Measurements from ENCODE around the gene ZBTB5.

DNA sequence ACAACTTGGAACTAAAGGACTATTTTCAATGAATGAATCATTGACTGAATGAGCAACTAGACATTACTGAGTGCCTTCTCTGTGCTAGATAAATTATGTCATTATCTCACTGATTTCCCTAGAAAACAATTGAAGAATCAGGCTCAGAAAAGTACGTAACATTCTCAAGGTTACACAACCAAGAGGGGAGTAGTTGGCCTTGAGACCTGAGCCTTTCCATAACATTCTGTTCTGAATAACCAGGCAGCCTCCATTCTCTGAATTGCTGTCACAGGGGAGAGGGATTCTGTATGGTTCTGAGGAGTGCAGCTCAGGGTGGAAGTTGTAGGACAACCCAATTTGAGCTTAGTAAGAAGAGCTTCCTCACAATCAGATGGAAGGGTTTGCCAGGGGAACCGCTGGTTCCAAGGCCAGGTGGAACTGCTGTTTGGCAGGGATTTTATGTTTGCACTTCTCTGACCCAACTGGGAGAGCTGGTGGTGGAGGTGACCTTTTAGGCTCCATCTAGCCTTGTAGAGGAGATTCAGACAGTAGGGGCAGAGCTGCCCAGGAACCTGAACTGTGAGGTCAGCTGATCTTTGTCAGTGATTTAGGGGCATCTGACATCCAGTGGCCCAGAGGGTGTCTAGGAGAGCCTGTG lies 36.8 kb upstream of the ZBTB5 start:
- TF ChIP-seq CTBP1 (IDR thresholded peaks at IDR 0.05; ENCODE audit: borderline replicate concordance) (no peak), FOXM1 (IDR thresholded peaks at IDR 0.05; ENCODE audit: borderline replicate concordance) (no peak), ELF4 (IDR thresholded peaks at IDR 0.05) (no peak), BHLHE40 (IDR thresholded peaks at IDR 0.05; ENCODE audit: borderline replicate concordance) (no peak)
